ENCODE measurements around the gene FCF1.

The FCF1 gene

DNA sequence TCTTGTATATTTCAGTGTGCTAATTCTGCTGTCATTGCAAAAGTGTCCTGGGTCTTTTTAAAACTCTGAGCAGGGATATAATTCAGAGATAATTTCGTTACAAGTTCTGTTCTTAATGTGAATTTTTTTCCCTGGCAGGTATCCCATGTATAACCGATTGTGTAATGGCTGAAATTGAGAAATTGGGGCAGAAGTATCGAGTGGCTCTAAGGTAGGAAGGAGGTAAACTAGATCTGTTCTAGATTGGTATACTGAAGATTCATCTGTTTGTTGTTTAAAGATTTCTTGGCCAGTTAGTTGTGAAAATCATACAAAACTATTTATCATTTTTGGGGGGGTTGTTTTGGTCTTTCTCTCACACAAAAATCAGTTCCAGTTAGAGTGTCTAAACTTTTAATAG, 10.2 kb downstream of the FCF1 start:
- no peak overlapping the region for H3K27ac ChIP-seq (ENCODE audit: low read depth in 2 of 2, low read length in 2 of 2)
- H3K36me3 ChIP-seq (ENCODE audit: control insufficient read depth in 2 of 2, insufficient read depth in 2 of 2, low read length in 2 of 2) = peaks cover 13 to 19% of the 10 kb centered on the region in 2 donors
- no peaks in the 10 kb centered on the region for H3K4me1 ChIP-seq (ENCODE audit: control insufficient read depth in 2 of 2, insufficient read depth in 2 of 2, low read length in 2 of 2)
- H3K27me3 ChIP-seq (ENCODE audit: control insufficient read depth in 2 of 2, insufficient read depth in 2 of 2, low read length in 2 of 2) = no peaks in the 10 kb centered on the region
- H3K4me3 ChIP-seq (ENCODE audit: low read length in 2 of 2) = no peak overlapping the region
- no peak overlapping the region for H3K9ac ChIP-seq (ENCODE audit: low read depth in 1 of 2, low read length in 2 of 2)
- H3K9me3 ChIP-seq (ENCODE audit: control insufficient read depth in 2 of 2, low read length in 2 of 2) = no peaks in the 10 kb centered on the region

GRCh38 chr14:74732387-74732786, 19.4 kb downstream of the FCF1 start:
- peaks cover 11 to 23% of the 10 kb centered on the region in 2 donors for H3K36me3 ChIP-seq (ENCODE audit: control insufficient read depth in 2 of 2, insufficient read depth in 2 of 2, low read length in 2 of 2)
- no peak overlapping the region for H3K9ac ChIP-seq (ENCODE audit: low read depth in 1 of 2, low read length in 2 of 2)
- H3K27me3 ChIP-seq (ENCODE audit: control insufficient read depth in 2 of 2, insufficient read depth in 2 of 2, low read length in 2 of 2) = no peaks in the 10 kb centered on the region
- no peak overlapping the region for H3K27ac ChIP-seq (ENCODE audit: low read depth in 2 of 2, low read length in 2 of 2)
- peaks cover 0 to 2% of the 10 kb centered on the region in 2 donors for H3K4me1 ChIP-seq (ENCODE audit: control insufficient read depth in 2 of 2, insufficient read depth in 2 of 2, low read length in 2 of 2)
- no peaks in the 10 kb centered on the region for H3K9me3 ChIP-seq (ENCODE audit: control insufficient read depth in 2 of 2, low read length in 2 of 2)
- H3K4me3 ChIP-seq (ENCODE audit: low read length in 2 of 2) = no peak overlapping the region

GRCh38 chr14:74733221-74733620, 20.3 kb downstream of the FCF1 start:
- Histone ChIP-seq H3K36me3 (ENCODE audit: control insufficient read depth in 2 of 2, insufficient read depth in 2 of 2, low read length in 2 of 2) (peaks cover 11 to 23% of the 10 kb centered on the region in 2 donors), H3K9ac (ENCODE audit: low read depth in 1 of 2, low read length in 2 of 2) (no peak overlapping the region), H3K4me3 (ENCODE audit: low read length in 2 of 2) (no peak overlapping the region), H3K27me3 (ENCODE audit: control insufficient read depth in 2 of 2, insufficient read depth in 2 of 2, low read length in 2 of 2) (no peaks in the 10 kb centered on the region), H3K27ac (ENCODE audit: low read depth in 2 of 2, low read length in 2 of 2) (no peak overlapping the region), H3K9me3 (ENCODE audit: control insufficient read depth in 2 of 2, low read length in 2 of 2) (no peaks in the 10 kb centered on the region), H3K4me1 (ENCODE audit: control insufficient read depth in 2 of 2, insufficient read depth in 2 of 2, low read length in 2 of 2) (peaks cover 0 to 2% of the 10 kb centered on the region in 2 donors)

GRCh38 chr14:74735125-74735524, 22.2 kb downstream of the FCF1 start:
- Histone ChIP-seq H3K36me3 (ENCODE audit: control insufficient read depth in 2 of 2, insufficient read depth in 2 of 2, low read length in 2 of 2) (peaks cover 16 to 26% of the 10 kb centered on the region in 2 donors), H3K27ac (ENCODE audit: low read depth in 2 of 2, low read length in 2 of 2) (no peak overlapping the region)

DNA sequence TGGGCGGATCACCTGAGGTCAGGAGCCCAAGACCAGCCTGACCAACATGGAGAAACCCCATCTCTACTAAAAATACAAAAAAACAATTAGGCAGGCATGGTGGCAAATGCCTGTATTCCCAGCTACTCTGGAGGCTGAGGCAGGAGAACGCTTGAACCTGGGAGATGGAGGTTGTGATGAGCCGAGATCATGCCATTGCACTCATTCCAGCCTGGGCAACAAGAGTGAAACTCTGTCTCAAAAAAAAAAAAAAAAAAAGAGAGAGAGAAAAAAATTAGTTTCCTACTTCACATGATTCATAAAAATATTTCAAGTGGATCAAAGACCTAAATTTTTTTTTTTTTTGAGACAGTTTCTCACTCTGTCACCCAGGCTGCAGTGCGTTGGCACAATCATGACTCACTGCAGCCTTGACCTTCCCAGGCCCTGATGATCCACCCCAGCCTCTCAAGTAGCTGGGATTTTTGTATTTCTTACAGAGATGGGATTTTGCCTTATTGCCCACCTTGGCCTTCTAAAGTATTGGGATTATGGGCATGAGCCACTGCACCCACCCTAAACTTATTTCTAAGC, 24.9 kb downstream of the FCF1 start:
- Histone ChIP-seq H3K9ac (ENCODE audit: low read depth in 1 of 2, low read length in 2 of 2) (no peak overlapping the region), H3K4me3 (ENCODE audit: low read length in 2 of 2) (no peak overlapping the region), H3K27ac (ENCODE audit: low read depth in 2 of 2, low read length in 2 of 2) (no peak overlapping the region), H3K36me3 (ENCODE audit: control insufficient read depth in 2 of 2, insufficient read depth in 2 of 2, low read length in 2 of 2) (peaks cover 15 to 20% of the 10 kb centered on the region in 2 donors), H3K9me3 (ENCODE audit: control insufficient read depth in 2 of 2, low read length in 2 of 2) (no peaks in the 10 kb centered on the region), H3K27me3 (ENCODE audit: control insufficient read depth in 2 of 2, insufficient read depth in 2 of 2, low read length in 2 of 2) (no peaks in the 10 kb centered on the region), H3K4me1 (ENCODE audit: control insufficient read depth in 2 of 2, insufficient read depth in 2 of 2, low read length in 2 of 2) (no peaks in the 10 kb centered on the region)

More at GRCh38 chr14:74735125-74735524, 22.2 kb downstream of the FCF1 start:
- no peak overlapping the region for H3K4me3 ChIP-seq (ENCODE audit: low read length in 2 of 2)
- H3K9ac ChIP-seq (ENCODE audit: low read depth in 1 of 2, low read length in 2 of 2) = no peak overlapping the region
- H3K27me3 ChIP-seq (ENCODE audit: control insufficient read depth in 2 of 2, insufficient read depth in 2 of 2, low read length in 2 of 2) = no peaks in the 10 kb centered on the region
- H3K9me3 ChIP-seq (ENCODE audit: control insufficient read depth in 2 of 2, low read length in 2 of 2) = no peaks in the 10 kb centered on the region
- H3K4me1 ChIP-seq (ENCODE audit: control insufficient read depth in 2 of 2, insufficient read depth in 2 of 2, low read length in 2 of 2) = peaks cover 0 to 2% of the 10 kb centered on the region in 2 donors

DNA sequence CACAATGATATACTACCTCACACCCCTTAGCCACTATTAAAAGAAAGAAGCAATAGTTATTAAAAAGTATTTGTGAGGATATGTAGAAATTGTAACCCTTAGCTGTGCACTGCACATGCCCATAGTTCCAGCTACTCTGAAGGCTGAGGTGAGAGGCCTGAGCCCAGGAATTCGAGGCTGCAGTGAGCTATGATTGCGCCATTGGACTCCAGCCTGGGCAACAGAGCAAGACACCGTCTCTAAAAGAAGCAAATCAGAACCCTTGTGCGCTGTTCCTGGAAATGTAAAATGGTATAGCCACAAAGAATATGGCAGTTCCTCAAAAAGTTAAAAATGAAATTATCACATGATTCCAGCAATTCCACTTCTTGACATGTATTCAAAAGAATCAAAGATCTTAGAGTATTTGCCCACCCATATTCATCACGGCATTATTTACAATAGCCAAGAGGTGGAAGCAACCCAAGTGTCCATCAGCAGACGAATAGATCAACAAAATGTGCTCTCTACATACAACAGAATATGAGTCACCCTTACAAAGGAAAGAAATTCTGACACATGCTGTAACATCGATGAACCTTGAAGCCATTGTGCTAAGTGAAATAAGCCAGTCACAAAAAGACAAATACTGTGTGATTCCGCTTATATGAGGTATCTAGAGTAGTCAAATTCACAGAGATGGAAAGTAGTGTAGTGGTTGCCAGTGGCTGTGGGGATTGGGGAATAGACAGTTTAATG, 26.5 kb downstream of the FCF1 start:
- H3K9ac ChIP-seq (ENCODE audit: low read depth in 1 of 2, low read length in 2 of 2) = no peak overlapping the region
- no peaks in the 10 kb centered on the region for H3K27me3 ChIP-seq (ENCODE audit: control insufficient read depth in 2 of 2, insufficient read depth in 2 of 2, low read length in 2 of 2)
- no peaks in the 10 kb centered on the region for H3K9me3 ChIP-seq (ENCODE audit: control insufficient read depth in 2 of 2, low read length in 2 of 2)
- H3K4me1 ChIP-seq (ENCODE audit: control insufficient read depth in 2 of 2, insufficient read depth in 2 of 2, low read length in 2 of 2) = no peaks in the 10 kb centered on the region
- no peak overlapping the region for H3K27ac ChIP-seq (ENCODE audit: low read depth in 2 of 2, low read length in 2 of 2)
- H3K4me3 ChIP-seq (ENCODE audit: low read length in 2 of 2) = no peak overlapping the region
- peaks cover 8 to 9% of the 10 kb centered on the region in 2 donors for H3K36me3 ChIP-seq (ENCODE audit: control insufficient read depth in 2 of 2, insufficient read depth in 2 of 2, low read length in 2 of 2)

DNA sequence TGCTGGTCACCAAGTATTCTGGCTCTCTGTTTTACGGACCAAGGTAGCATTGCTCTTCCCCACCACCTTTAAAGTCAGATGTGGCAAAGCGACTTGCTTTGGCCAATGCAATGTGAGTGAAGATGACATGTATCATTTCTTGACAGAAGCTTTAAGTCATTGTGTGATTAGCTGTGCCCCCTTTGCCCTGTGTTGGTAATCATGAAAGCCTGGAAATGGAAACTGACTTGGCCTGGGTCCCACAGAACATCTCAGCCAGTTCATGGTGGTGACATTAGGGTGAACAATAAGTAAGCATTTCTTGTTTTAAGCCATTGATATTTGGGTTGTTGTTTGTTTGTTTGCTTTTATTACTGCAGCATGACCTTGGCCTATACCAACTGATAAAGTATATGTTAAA, 34.3 kb downstream of the FCF1 start:
- Histone ChIP-seq H3K4me3 (ENCODE audit: low read length in 2 of 2) (no peak overlapping the region), H3K27ac (ENCODE audit: low read depth in 2 of 2, low read length in 2 of 2) (no peak overlapping the region), H3K4me1 (ENCODE audit: control insufficient read depth in 2 of 2, insufficient read depth in 2 of 2, low read length in 2 of 2) (no peaks in the 10 kb centered on the region)

GRCh38 chr14:74754157-74754556, 41.2 kb downstream of the FCF1 start:
- Histone ChIP-seq H3K27ac (ENCODE audit: low read depth in 2 of 2, low read length in 2 of 2) (no peak overlapping the region), H3K36me3 (ENCODE audit: control insufficient read depth in 2 of 2, insufficient read depth in 2 of 2, low read length in 2 of 2) (no peaks in the 10 kb centered on the region), H3K27me3 (ENCODE audit: control insufficient read depth in 2 of 2, insufficient read depth in 2 of 2, low read length in 2 of 2) (no peaks in the 10 kb centered on the region), H3K4me3 (ENCODE audit: low read length in 2 of 2) (no peak overlapping the region), H3K9me3 (ENCODE audit: control insufficient read depth in 2 of 2, low read length in 2 of 2) (peaks cover 0 to 3% of the 10 kb centered on the region in 2 donors), H3K4me1 (ENCODE audit: control insufficient read depth in 2 of 2, insufficient read depth in 2 of 2, low read length in 2 of 2) (no peaks in the 10 kb centered on the region), H3K9ac (ENCODE audit: low read depth in 1 of 2, low read length in 2 of 2) (no peak overlapping the region)

More for the DNA sequence above, 34.3 kb downstream of the FCF1 start:
- H3K9me3 ChIP-seq (ENCODE audit: control insufficient read depth in 2 of 2, low read length in 2 of 2) = no peaks in the 10 kb centered on the region
- no peaks in the 10 kb centered on the region for H3K36me3 ChIP-seq (ENCODE audit: control insufficient read depth in 2 of 2, insufficient read depth in 2 of 2, low read length in 2 of 2)
- H3K9ac ChIP-seq (ENCODE audit: low read depth in 1 of 2, low read length in 2 of 2) = no peak overlapping the region
- no peaks in the 10 kb centered on the region for H3K27me3 ChIP-seq (ENCODE audit: control insufficient read depth in 2 of 2, insufficient read depth in 2 of 2, low read length in 2 of 2)

- Histone ChIP-seq H3K36me3 (ENCODE audit: control insufficient read depth in 2 of 2, insufficient read depth in 2 of 2, low read length in 2 of 2) (no peaks in the 10 kb centered on the region), H3K4me1 (ENCODE audit: control insufficient read depth in 2 of 2, insufficient read depth in 2 of 2, low read length in 2 of 2) (no peaks in the 10 kb centered on the region), H3K4me3 (ENCODE audit: low read length in 2 of 2) (no peak overlapping the region), H3K9ac (ENCODE audit: low read depth in 1 of 2, low read length in 2 of 2) (no peak overlapping the region), H3K9me3 (ENCODE audit: control insufficient read depth in 2 of 2, low read length in 2 of 2) (peaks cover 0 to 3% of the 10 kb centered on the region in 2 donors), H3K27me3 (ENCODE audit: control insufficient read depth in 2 of 2, insufficient read depth in 2 of 2, low read length in 2 of 2) (no peaks in the 10 kb centered on the region), H3K27ac (ENCODE audit: low read depth in 2 of 2, low read length in 2 of 2) (no peak overlapping the region)
Measured at GRCh38 chr14:74754899-74755298, 42.0 kb downstream of the FCF1 start.

DNA sequence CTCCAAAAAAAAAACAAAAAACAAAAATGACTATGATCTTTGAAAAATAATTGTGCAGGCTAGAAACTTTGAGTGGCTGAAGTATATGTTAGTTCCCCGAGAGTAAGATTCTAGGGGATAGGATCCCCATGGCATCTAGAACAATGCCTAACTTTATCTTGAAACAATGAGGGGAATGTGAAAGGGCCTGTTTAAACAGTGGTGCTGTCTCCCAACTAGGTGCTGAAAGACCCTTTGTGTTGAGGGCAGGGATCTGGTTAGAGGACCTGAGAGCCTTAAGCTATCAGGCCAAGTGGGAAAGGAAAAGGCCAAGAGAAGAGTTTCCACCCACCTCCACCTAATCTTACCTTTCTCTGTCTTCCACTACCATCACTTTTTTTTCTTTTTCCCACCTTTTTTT, 43.4 kb downstream of the FCF1 start:
- H3K4me1 ChIP-seq (ENCODE audit: control insufficient read depth in 2 of 2, insufficient read depth in 2 of 2, low read length in 2 of 2) = no peaks in the 10 kb centered on the region
- H3K36me3 ChIP-seq (ENCODE audit: control insufficient read depth in 2 of 2, insufficient read depth in 2 of 2, low read length in 2 of 2) = no peaks in the 10 kb centered on the region
- peaks cover 0 to 3% of the 10 kb centered on the region in 2 donors for H3K9me3 ChIP-seq (ENCODE audit: control insufficient read depth in 2 of 2, low read length in 2 of 2)
- no peak overlapping the region for H3K27ac ChIP-seq (ENCODE audit: low read depth in 2 of 2, low read length in 2 of 2)
- no peaks in the 10 kb centered on the region for H3K27me3 ChIP-seq (ENCODE audit: control insufficient read depth in 2 of 2, insufficient read depth in 2 of 2, low read length in 2 of 2)
- H3K4me3 ChIP-seq (ENCODE audit: low read length in 2 of 2) = no peak overlapping the region
- H3K9ac ChIP-seq (ENCODE audit: low read depth in 1 of 2, low read length in 2 of 2) = no peak overlapping the region
